Hepatocyte (in vitro differentiated cells): ENCODE data around the gene DENND1A. TPM values are rescaled to one million over a fixed set of nuclear protein-coding genes. Genes with fewer than 3 reads are reported as not detected.

Source experiments
- DNase-seq: peaks from one replicate; pipeline ENCODE4 v3.0.0-alpha.2; 2016; ENCODE audit warnings: low spot score
- H2AFZ ChIP-seq: fragments of 200-600 bp; sonication (generic); 2 replicates; pipeline ENCODE4 v1.6.0; 2016; ENCODE audit warnings: antibody characterized with exemption, mild to moderate bottlenecking
- H3K27ac ChIP-seq: fragments of 200-600 bp; sonication (generic); 2 replicates; pipeline ENCODE4 v1.5.1; 2016; ENCODE audit warnings: mild to moderate bottlenecking
- H3K27me3 ChIP-seq: fragments of 200-600 bp; sonication (generic); 2 replicates; pipeline ENCODE4 v1.6.1; 2016
- H3K36me3 ChIP-seq: fragments of 200-600 bp; sonication (generic); replicated peaks from 2 replicates; pipeline ENCODE4 v1.5.1; 2016; ENCODE audit warnings: low read depth; ENCODE audit not compliant: insufficient read depth
- H3K4me1 ChIP-seq: fragments of 200-600 bp; sonication (generic); 2 replicates; pipeline ENCODE4 v1.5.1; 2016; ENCODE audit warnings: mild to moderate bottlenecking, moderate library complexity; ENCODE audit not compliant: insufficient read depth
- H3K4me2 ChIP-seq: fragments of 200-600 bp; sonication (generic); 2 replicates; pipeline ENCODE4 v1.6.0; 2016
- H3K4me3 ChIP-seq: fragments of 200-600 bp; sonication (generic); 2 replicates; pipeline ENCODE4 v1.5.1; 2016; ENCODE audit warnings: mild to moderate bottlenecking
- H3K79me2 ChIP-seq: fragments of 200-600 bp; sonication (generic); 2 replicates; pipeline ENCODE4 v1.6.0; 2017; ENCODE audit warnings: mild to moderate bottlenecking
- H3K9me2 ChIP-seq: fragments of 200-600 bp; sonication (generic); replicated peaks from 2 replicates; pipeline ENCODE4 v1.6.0; 2017; ENCODE audit warnings: mild to moderate bottlenecking; ENCODE audit not compliant: insufficient read depth
- H3K9me3 ChIP-seq: fragments of 200-600 bp; sonication (generic); 2 replicates; pipeline ENCODE4 v1.5.1; 2016; ENCODE audit warnings: low read depth, mild to moderate bottlenecking
- H4K20me1 ChIP-seq: fragments of 200-600 bp; sonication (generic); 2 replicates; pipeline ENCODE4 v1.6.0; 2016; ENCODE audit warnings: mild to moderate bottlenecking; ENCODE audit not compliant: insufficient read depth, poor library complexity, severe bottlenecking
- EZH2 ChIP-seq: fragments of 200-600 bp; sonication (generic); IDR thresholded peaks from 2 replicates; pipeline ENCODE4 v1.6.1; 2016; ENCODE audit warnings: antibody characterized with exemption, mild to moderate bottlenecking, borderline replicate concordance
- EZH2phosphoT487 ChIP-seq: fragments of 200-600 bp; sonication (generic); IDR thresholded peaks from one replicate; pipeline ENCODE4 v1.6.1; 2018; ENCODE audit warnings: antibody characterized with exemption, mild to moderate bottlenecking, low read depth, moderate library complexity; ENCODE audit not compliant: unreplicated experiment, severe bottlenecking
- WGBS: methylation state at CpG from one replicate; pipeline ENCODE4 v1.1.6; 2016; ENCODE audit warnings: low lambda C conversion rate; ENCODE audit errors: missing lambda C conversion rate; 5-methylcytosine and 5-hydroxymethylcytosine counted together
- polyA plus RNA-seq: library from polyadenylated mRNA; unstranded; fragments of >200 nt; fragmentation: Nextera tagmentation; extraction: Ambion mirVana; gene quantifications from 2 replicates; pipeline ENCODE4 v1.2.1, GENCODE V29; 2016
- total RNA-seq: library from RNA; depleted of rRNA; stranded (reverse); fragments of >200 nt; gene quantifications from 2 replicates; pipeline ENCODE4 v1.2.3, GENCODE V29; 2014
- TF ChIP-seq, protein P1 (sequence below): fragments of 200-600 bp; sonication (generic); IDR thresholded peaks from 2 replicates; pipeline ENCODE4 v1.5.1; 2016; ENCODE audit warnings: antibody characterized with exemption, mild to moderate bottlenecking; ENCODE audit not compliant: poor library complexity

The DENND1A gene
- total and polyA plus RNA-seq, 2 experiments from 2014 or later, result 24.0 to 28.9 TPM

DNA sequence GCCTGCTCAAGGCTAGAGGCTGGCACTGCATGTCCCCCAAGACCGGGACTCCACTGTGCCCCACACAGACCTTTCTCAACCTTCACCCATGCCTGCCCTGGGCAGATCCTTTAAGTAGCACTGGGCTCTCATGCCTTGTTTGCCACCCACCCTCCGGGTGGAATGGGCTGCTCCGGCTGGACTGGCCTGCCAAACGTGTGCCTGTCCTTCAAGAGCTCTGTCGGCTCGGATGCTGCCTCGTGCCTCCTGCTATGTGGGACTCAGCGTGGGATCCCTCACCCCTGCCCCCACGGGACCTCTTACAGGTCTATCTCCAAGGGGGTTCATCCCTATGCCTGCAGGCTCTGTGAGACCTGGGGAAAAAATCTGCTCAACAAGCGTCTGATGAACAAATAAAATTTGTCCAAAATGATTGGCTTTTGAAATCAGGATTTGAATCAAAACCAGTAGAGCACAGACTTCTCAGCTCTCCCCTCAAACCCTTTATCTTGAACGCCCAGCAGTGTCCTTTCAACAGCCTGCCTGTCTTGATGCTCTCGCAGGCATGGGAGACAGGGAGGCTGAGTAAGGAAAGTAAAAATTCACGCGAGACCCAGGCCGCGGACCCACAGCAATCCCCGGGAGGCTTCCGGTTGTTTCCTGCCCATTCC, 517.6 kb downstream of the DENND1A start:
- TF ChIP-seq, protein P1, sequence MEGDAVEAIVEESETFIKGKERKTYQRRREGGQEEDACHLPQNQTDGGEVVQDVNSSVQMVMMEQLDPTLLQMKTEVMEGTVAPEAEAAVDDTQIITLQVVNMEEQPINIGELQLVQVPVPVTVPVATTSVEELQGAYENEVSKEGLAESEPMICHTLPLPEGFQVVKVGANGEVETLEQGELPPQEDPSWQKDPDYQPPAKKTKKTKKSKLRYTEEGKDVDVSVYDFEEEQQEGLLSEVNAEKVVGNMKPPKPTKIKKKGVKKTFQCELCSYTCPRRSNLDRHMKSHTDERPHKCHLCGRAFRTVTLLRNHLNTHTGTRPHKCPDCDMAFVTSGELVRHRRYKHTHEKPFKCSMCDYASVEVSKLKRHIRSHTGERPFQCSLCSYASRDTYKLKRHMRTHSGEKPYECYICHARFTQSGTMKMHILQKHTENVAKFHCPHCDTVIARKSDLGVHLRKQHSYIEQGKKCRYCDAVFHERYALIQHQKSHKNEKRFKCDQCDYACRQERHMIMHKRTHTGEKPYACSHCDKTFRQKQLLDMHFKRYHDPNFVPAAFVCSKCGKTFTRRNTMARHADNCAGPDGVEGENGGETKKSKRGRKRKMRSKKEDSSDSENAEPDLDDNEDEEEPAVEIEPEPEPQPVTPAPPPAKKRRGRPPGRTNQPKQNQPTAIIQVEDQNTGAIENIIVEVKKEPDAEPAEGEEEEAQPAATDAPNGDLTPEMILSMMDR, result no peak
- TF ChIP-seq EZH2 (no peak), EZH2phosphoT487 (no peak)
- no peaks in the 10 kb centered on the region for H3K27me3 ChIP-seq

DNA sequence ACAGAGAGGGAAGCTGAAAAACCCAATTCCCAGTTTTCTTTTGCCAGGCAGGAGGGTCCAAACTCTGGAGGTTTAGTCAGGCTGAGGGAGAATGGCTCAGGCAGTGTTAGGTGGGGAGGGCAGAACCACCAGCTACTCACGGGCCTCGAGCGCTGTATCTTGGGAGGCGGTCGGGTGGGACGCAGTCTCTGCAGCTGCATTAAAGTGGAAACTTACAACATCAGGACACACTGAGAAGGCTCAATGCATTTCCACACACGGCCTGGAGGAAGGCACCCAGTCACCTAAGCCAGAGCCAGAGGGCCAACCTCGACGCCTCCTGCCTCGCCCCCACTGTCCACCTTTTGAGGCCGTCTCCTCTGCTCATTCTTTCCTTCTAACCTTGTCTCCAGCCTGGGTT, 518.3 kb downstream of the DENND1A start:
- Histone ChIP-seq H3K27me3 (no peaks in the 10 kb centered on the region), H3K36me3 (no peaks in the 10 kb centered on the region), H3K4me1 (peaks cover 9% of the 10 kb centered on the region), H4K20me1 (no peaks in the 10 kb centered on the region), H3K9me3 (no peaks in the 10 kb centered on the region), H3K4me3 (no peak overlapping the region), H2AFZ (no peak overlapping the region), H3K79me2 (no peaks in the 10 kb centered on the region), H3K27ac (no peak overlapping the region), H3K9me2 (no peaks in the 10 kb centered on the region), H3K4me2 (no peak overlapping the region)
- TF ChIP-seq EZH2 (no peak), EZH2phosphoT487 (no peak)
- TF ChIP-seq, protein P1, result no peak
- WGBS, result 97% methylated on average over 9 of the region's 11 CpGs
- no peak for DNase-seq

More for the DNA sequence above, 517.6 kb downstream of the DENND1A start:
- Histone ChIP-seq H3K4me2 (no peak overlapping the region), H3K4me3 (no peak overlapping the region), H3K79me2 (no peaks in the 10 kb centered on the region), H3K4me1 (peaks cover 2% of the 10 kb centered on the region), H3K36me3 (no peaks in the 10 kb centered on the region), H4K20me1 (no peaks in the 10 kb centered on the region), H3K27ac (no peak overlapping the region), H2AFZ (no peak overlapping the region), H3K9me2 (no peaks in the 10 kb centered on the region), H3K9me3 (no peaks in the 10 kb centered on the region)
- WGBS, result 92% methylated on average over 18 of the region's 18 CpGs
- no peak for DNase-seq

DNA sequence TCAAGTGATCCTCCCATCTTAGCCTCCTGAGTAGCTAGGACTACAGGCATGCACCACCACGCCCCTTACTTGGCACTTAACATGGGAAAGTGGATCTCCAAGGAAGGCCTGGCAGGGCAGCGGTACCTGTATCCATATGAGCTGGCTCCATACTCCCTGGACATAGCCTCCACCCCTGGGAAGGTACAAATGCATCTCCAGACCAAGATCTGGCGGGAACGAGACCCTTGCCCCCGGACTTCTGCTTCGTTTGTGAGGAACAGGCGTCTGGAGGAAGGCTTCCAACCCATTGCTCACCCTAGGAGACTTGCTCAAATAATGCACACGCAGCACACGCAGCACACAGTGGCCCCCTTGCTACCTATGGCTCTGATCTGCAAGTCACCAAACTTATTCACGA, 518.7 kb downstream of the DENND1A start:
- H3K36me3 ChIP-seq, result no peaks in the 10 kb centered on the region
- peaks cover 10% of the 10 kb centered on the region for H3K4me1 ChIP-seq
- no peak for TF ChIP-seq EZH2phosphoT487
- TF ChIP-seq, protein P1, result no peak
- TF ChIP-seq EZH2, result no peak
- no peak overlapping the region for H3K4me2 ChIP-seq
- H3K27me3 ChIP-seq, result no peaks in the 10 kb centered on the region
- no peaks in the 10 kb centered on the region for H3K9me2 ChIP-seq
- no peak overlapping the region for H3K27ac ChIP-seq
- no peak overlapping the region for H3K4me3 ChIP-seq
- no peaks in the 10 kb centered on the region for H3K9me3 ChIP-seq
- no peaks in the 10 kb centered on the region for H4K20me1 ChIP-seq
- no peak overlapping the region for H2AFZ ChIP-seq
- H3K79me2 ChIP-seq, result no peaks in the 10 kb centered on the region
- no peak for DNase-seq
- 99% methylated on average over 10 of the region's 10 CpGs for WGBS
